GM12892 (cell line): ENCODE data around the gene GCDH.
"Not testable (repeated sequence)": the region's sequence is repeated elsewhere in the genome, so short reads cannot be mapped to it uniquely, and the experiment has no call there.

ENCODE experiments used
- POLR2A ChIP-seq: IDR thresholded peaks from 2 replicates; pipeline ENCODE4 v1.6.1; 2011; ENCODE audit warnings: low read depth, low read length, control low read depth
- POLR2AphosphoS5 ChIP-seq: IDR thresholded peaks from 2 replicates; pipeline ENCODE4 v1.6.1; 2011; ENCODE audit warnings: low read depth, low read length, control low read depth
- TAF1 ChIP-seq: IDR thresholded peaks from 2 replicates; pipeline ENCODE4 v1.6.1; 2011; ENCODE audit warnings: low read depth, mild to moderate bottlenecking, control low read depth, low read length, borderline replicate concordance

GRCh38 chr19:12890299-12890786 lies 617 bp upstream of the GCDH start:
- TF ChIP-seq POLR2AphosphoS5, POLR2A, TAF1: not testable (repeated sequence)
